GM10248 (cell line): ENCODE results near the gene SLC10A3.
"Not testable (repeated sequence)": the region's sequence is repeated elsewhere in the genome, so short reads cannot be mapped to it uniquely, and the experiment has no call there.

Experiments
- CTCF ChIA-PET: fragments of 300-600 bp; sonication (Branson Sonifier 250); formaldehyde crosslinking; extraction: SDS; loops from one replicate; lab custom pipeline; 2021; ENCODE audit warnings: antibody characterized with exemption; lab: Yijun Ruan, JAX
- POLR2A ChIA-PET: fragments of 350-650 bp; sonication (Branson Sonifier 250); formaldehyde crosslinking; extraction: SDS; loops from one replicate; lab custom pipeline; 2020; ENCODE audit warnings: antibody characterized with exemption; lab: Yijun Ruan, JAX
- DNase-seq: peaks from one replicate; pipeline ENCODE4 v3.0.0; 2012; ENCODE audit errors: extremely low spot score
- TF ChIP-seq, protein P1 (sequence below): IDR thresholded peaks from 2 replicates; pipeline ENCODE4 v1.5.1; 2012; ENCODE audit warnings: mild to moderate bottlenecking, low read depth; ENCODE audit errors: extremely low read depth, missing control alignments, control extremely low read depth

Gene SLC10A3

GRCh38 chrX:154505734-154506133, 15.3 kb upstream of the SLC10A3 start:
- DNase-seq, result no peak
- ChIA-PET CTCF (no interaction called here), POLR2A (no interaction called here)
- TF ChIP-seq, protein P1, sequence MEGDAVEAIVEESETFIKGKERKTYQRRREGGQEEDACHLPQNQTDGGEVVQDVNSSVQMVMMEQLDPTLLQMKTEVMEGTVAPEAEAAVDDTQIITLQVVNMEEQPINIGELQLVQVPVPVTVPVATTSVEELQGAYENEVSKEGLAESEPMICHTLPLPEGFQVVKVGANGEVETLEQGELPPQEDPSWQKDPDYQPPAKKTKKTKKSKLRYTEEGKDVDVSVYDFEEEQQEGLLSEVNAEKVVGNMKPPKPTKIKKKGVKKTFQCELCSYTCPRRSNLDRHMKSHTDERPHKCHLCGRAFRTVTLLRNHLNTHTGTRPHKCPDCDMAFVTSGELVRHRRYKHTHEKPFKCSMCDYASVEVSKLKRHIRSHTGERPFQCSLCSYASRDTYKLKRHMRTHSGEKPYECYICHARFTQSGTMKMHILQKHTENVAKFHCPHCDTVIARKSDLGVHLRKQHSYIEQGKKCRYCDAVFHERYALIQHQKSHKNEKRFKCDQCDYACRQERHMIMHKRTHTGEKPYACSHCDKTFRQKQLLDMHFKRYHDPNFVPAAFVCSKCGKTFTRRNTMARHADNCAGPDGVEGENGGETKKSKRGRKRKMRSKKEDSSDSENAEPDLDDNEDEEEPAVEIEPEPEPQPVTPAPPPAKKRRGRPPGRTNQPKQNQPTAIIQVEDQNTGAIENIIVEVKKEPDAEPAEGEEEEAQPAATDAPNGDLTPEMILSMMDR, result no peak

GRCh38 chrX:154502989-154503388, 12.6 kb upstream of the SLC10A3 start:
- ChIA-PET CTCF (no interaction called here), POLR2A (interaction anchor here (0.7 kb wide), 1 partner anchor 30 kb away, joined by 3 read pairs; no protein-coding TSS in a partner anchor)
- no peak for DNase-seq
- TF ChIP-seq, protein P1, result no peak

- ChIA-PET POLR2A (interaction anchor here (0.7 kb wide), 1 partner anchor 31 kb away, joined by 3 read pairs; no protein-coding TSS in a partner anchor), CTCF (interaction anchor here (0.9 kb wide), 1 partner anchor 61 kb away, joined by 3 read pairs; no protein-coding TSS in a partner anchor)
- TF ChIP-seq, protein P1, result no peak
- DNase-seq, result no peak
Measured at GRCh38 chrX:154502098-154502497, 11.7 kb upstream of the SLC10A3 start.

GRCh38 chrX:154501423-154501822, 11.0 kb upstream of the SLC10A3 start:
- POLR2A ChIA-PET, CTCF ChIA-PET, DNase-seq: not testable (repeated sequence)

DNA sequence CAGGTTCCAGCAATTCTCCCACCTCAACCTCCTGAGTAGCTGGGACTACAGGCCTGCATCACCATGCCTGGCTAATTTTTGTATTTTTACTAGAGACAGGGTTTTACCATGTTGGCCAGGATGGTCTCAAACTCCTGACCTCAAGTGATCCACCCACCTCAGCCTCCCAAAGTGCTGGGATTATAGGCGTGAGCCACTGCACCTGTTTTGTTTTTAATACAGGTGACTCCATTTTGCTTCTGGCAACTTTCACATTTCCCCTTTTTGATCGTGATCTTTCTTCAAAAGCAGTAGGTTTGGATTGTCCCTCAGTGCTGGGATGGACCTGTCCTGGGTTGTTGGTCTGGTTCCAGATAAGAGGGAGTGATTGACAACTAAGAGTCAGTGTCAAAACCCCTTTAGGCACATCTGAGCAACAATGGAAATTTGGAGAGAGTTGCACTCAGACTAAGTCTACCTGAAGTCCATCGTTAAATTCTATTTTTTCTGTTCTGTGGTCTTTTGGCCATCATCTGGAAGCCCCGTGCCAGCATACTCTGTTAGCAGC, 6.2 kb upstream of the SLC10A3 start:
- CTCF ChIA-PET, result interaction anchor here (1.3 to 1.7 kb wide), 4 partner anchors 9 to 123 kb away, joined by 4 to 6 read pairs (median 4); no protein-coding TSS in a partner anchor
- POLR2A ChIA-PET, DNase-seq: not testable (repeated sequence)

DNA sequence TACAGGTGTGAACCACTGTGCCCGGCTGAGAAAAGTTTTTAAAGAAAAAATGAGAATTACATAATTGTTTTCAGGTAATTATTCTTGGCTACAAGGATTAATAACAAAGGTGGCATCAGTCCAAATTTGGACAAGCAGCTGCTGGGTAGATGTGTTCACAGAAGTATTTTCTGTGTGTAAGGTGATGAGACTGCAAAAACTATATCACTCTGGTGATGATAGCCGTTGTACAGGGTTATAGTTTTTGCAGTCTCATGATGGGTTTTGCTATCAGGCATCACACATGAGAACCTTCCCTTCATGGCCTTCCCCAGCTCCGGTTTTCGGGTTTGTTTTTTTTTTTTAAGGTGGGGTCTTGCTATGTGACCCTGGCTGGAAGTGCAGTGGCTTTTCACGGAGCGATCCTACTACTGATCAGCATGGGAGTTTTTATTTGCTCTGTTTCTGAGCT, 5.1 kb upstream of the SLC10A3 start:
- POLR2A ChIA-PET, result interaction anchor here (0.7 kb wide), 1 partner anchor 29 kb away, joined by 3 read pairs; no protein-coding TSS in a partner anchor
- DNase-seq, result no peak
- TF ChIP-seq, protein P1, result no peak
- CTCF ChIA-PET, result interaction anchor here (1.6 to 1.7 kb wide), 2 partner anchors 28 to 32 kb away, joined by 4 to 6 read pairs; no protein-coding TSS in a partner anchor

GRCh38 chrX:154494715-154495114, 4.3 kb upstream of the SLC10A3 start:
- DNase-seq, result no peak
- ChIA-PET CTCF (no interaction called here), POLR2A (no interaction called here)
- TF ChIP-seq, protein P1, result no peak
